HepG2 (cell line): ENCODE measurements around the gene DMPK. TPM values are rescaled to one million over a fixed set of nuclear protein-coding genes. Genes with fewer than 3 reads are reported as not detected.
A peak's percentile ranks its signal among the peaks of the same experiment; 100 is the strongest.

Experiments
- ARNT ChIP-seq: fragments of 450-650 bp; IDR thresholded peaks from 2 replicates; pipeline ENCODE4 v1.6.1; 2017
- DPF2 ChIP-seq: sonication (generic); formaldehyde crosslinking; IDR thresholded peaks from 2 replicates; pipeline ENCODE4 v1.4.0; 2020; ENCODE audit warnings: mild to moderate bottlenecking, low read depth, missing genetic modification reagents, borderline replicate concordance
- HES4 ChIP-seq: sonication (generic); formaldehyde crosslinking; IDR thresholded peaks from 2 replicates; pipeline ENCODE4 v1.9.0; 2021; ENCODE audit warnings: mild to moderate bottlenecking, missing genetic modification reagents, borderline replicate concordance
- HMG20A ChIP-seq: IDR thresholded peaks from 2 replicates; pipeline ENCODE4 v1.6.1; 2016; ENCODE audit warnings: borderline replicate concordance
- KDM1A ChIP-seq: IDR thresholded peaks from 2 replicates; pipeline ENCODE4 v1.6.1; 2016; ENCODE audit warnings: missing compliant biosample characterization
- RBM22 ChIP-seq: fragments of 200-400 bp; formaldehyde crosslinking; optimal IDR thresholded peaks from 2 replicates; pipeline ENCODE3; 2017; ENCODE audit warnings: mild to moderate bottlenecking, low read length, moderate library complexity
- RFX5 ChIP-seq: IDR thresholded peaks from 2 replicates; pipeline ENCODE4 v1.6.1; 2011; ENCODE audit warnings: low read depth, low read length, improper control_type of control experiment
- SATB2 ChIP-seq: sonication (generic); formaldehyde crosslinking; IDR thresholded peaks from 2 replicates; pipeline ENCODE4 v1.5.0; 2020; ENCODE audit warnings: missing genetic modification reagents
- SRF ChIP-seq: IDR thresholded peaks from 2 replicates; pipeline ENCODE4 v1.6.1; 2011; ENCODE audit warnings: mild to moderate bottlenecking, low read depth, low read length, moderate library complexity
- ZHX1 ChIP-seq: sonication (generic); formaldehyde crosslinking; IDR thresholded peaks from 2 replicates; pipeline ENCODE4 v1.8.1; 2022; ENCODE audit warnings: low read depth, mild to moderate bottlenecking, missing genetic modification reagents
- ZNF136 ChIP-seq: sonication (generic); formaldehyde crosslinking; IDR thresholded peaks from 2 replicates; pipeline ENCODE4 v1.8.1; 2022; ENCODE audit warnings: low read depth, mild to moderate bottlenecking, moderate library complexity, missing genetic modification reagents
- ZNF460 ChIP-seq: sonication (generic); formaldehyde crosslinking; IDR thresholded peaks from 2 replicates; pipeline ENCODE4 v1.5.1; 2020; ENCODE audit warnings: missing genetic modification reagents, mild to moderate bottlenecking, borderline replicate concordance
- ZNF562 ChIP-seq: sonication (generic); formaldehyde crosslinking; IDR thresholded peaks from 2 replicates; pipeline ENCODE4 v1.8.0; 2022; ENCODE audit warnings: missing genetic modification reagents, borderline replicate concordance
- polyA plus RNA-seq, 8 experiments: library from polyadenylated mRNA; depleted of rRNA in 3 of 8; stranded (reverse) in 7 of 8; unstranded in 1 of 8; fragments of >200 nt; fragmentation: Illumina TruSeq in 4 of 8; extraction: Trizol in 4 of 8; gene quantifications; 2 replicates each; pipeline versions ENCODE4 v1.2.1 to v1.2.3, GENCODE V29; 2011 to 2016; ENCODE audit warnings: low read depth in 4 of 8, missing spikeins in 1 of 8, mixed read lengths in 1 of 8; ENCODE audit not compliant: insufficient read depth in 1 of 8
- total RNA-seq, 5 experiments: library from RNA; depleted of rRNA; stranded (reverse); fragments of >200 nt; fragmentation: Illumina TruSeq; extraction: Trizol; gene quantifications; 2 replicates each; pipeline ENCODE4 v1.2.3, GENCODE V29; 2016; ENCODE audit warnings: low read depth in 1 of 5
- TF ChIP-seq, protein P1 (sequence below): sonication (generic); formaldehyde crosslinking; IDR thresholded peaks from 2 replicates; pipeline ENCODE4 v1.4.0; 2020; ENCODE audit warnings: missing genetic modification reagents, mild to moderate bottlenecking, borderline replicate concordance
- TF ChIP-seq, protein P2 (sequence below): sonication (generic); formaldehyde crosslinking; IDR thresholded peaks from 2 replicates; pipeline ENCODE4 v1.9.0; 2021; ENCODE audit warnings: missing genetic modification reagents, borderline replicate concordance
- TF ChIP-seq, protein P3 (sequence below): sonication (generic); formaldehyde crosslinking; IDR thresholded peaks from 2 replicates; pipeline ENCODE4 v1.8.1; 2023; ENCODE audit warnings: missing genetic modification reagents, inconsistent platforms, borderline replicate concordance
- TF ChIP-seq, protein P4 (sequence below): IDR thresholded peaks from 2 replicates; pipeline ENCODE4 v1.6.1; 2016; ENCODE audit warnings: missing compliant biosample characterization, missing genetic modification reagents, borderline replicate concordance

DMPK gene
- total and polyA plus RNA-seq, 2 of the 13 experiments (the other 11 are each of a cell fraction or from before 2014, with no cell fraction given) = 5.3 to 8.8 TPM

DNA sequence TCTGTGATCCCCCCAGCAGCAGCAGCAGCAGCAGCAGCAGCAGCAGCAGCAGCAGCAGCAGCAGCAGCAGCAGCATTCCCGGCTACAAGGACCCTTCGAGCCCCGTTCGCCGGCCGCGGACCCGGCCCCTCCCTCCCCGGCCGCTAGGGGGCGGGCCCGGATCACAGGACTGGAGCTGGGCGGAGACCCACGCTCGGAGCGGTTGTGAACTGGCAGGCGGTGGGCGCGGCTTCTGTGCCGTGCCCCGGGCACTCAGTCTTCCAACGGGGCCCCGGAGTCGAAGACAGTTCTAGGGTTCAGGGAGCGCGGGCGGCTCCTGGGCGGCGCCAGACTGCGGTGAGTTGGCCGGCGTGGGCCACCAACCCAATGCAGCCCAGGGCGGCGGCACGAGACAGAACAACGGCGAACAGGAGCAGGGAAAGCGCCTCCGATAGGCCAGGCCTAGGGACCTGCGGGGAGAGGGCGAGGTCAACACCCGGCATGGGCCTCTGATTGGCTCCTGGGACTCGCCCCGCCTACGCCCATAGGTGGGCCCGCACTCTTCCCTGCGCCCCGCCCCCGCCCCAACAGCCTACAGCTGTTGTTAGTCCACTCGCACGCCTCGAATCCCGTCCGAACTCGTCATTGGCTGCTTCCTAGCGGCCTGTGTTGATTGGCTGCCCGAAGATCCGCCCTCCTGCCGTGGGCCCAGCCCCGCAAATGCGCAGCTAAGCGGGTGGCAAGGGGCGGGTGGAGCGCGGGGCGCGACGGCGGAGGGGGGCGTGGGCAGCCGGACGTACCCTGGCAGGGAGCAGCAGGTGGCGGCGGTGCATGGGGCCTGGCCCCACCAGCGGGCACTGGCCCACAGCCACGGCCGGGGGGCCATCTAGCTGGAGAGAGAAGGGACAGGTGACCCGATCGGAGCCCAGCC lies 11.8 kb downstream of the DMPK start (continued):
- 0 out of 2 replicates have a peak, but pooled peaks have one; percentile 49 for TF ChIP-seq ZHX1
- TF ChIP-seq, protein P1, sequence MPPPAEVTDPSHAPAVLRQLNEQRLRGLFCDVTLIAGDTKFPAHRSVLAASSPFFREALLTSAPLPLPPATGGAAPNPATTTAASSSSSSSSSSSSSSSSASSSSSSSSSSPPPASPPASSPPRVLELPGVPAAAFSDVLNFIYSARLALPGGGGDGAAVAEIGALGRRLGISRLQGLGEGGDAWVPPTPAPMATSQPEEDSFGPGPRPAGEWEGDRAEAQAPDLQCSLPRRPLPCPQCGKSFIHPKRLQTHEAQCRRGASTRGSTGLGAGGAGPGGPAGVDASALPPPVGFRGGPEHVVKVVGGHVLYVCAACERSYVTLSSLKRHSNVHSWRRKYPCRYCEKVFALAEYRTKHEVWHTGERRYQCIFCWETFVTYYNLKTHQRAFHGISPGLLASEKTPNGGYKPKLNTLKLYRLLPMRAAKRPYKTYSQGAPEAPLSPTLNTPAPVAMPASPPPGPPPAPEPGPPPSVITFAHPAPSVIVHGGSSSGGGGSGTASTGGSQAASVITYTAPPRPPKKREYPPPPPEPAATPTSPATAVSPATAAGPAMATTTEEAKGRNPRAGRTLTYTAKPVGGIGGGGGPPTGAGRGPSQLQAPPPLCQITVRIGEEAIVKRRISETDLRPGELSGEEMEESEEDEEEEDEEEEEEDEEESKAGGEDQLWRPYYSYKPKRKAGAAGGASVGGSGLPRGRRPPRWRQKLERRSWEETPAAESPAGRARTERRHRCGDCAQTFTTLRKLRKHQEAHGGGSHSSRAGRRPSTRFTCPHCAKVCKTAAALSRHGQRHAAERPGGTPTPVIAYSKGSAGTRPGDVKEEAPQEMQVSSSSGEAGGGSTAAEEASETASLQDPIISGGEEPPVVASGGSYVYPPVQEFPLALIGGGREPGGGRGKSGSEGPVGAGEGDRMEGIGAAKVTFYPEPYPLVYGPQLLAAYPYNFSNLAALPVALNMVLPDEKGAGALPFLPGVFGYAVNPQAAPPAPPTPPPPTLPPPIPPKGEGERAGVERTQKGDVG = peak; percentile 93; the same call in 1 of the 2 replicates
- TF ChIP-seq KDM1A (CRISPR knock-in tag) = no peak
- no peak for TF ChIP-seq SATB2 (CRISPR knock-in tag)
- TF ChIP-seq SRF = no peak
- peak; percentile 81 for TF ChIP-seq RBM22
- TF ChIP-seq HMG20A (CRISPR knock-in tag) = no peak
- TF ChIP-seq RFX5 = peak; percentile 62
- no peak for TF ChIP-seq ZNF460 (CRISPR knock-in tag)
- TF ChIP-seq HES4 = no peak
- TF ChIP-seq, protein P2, sequence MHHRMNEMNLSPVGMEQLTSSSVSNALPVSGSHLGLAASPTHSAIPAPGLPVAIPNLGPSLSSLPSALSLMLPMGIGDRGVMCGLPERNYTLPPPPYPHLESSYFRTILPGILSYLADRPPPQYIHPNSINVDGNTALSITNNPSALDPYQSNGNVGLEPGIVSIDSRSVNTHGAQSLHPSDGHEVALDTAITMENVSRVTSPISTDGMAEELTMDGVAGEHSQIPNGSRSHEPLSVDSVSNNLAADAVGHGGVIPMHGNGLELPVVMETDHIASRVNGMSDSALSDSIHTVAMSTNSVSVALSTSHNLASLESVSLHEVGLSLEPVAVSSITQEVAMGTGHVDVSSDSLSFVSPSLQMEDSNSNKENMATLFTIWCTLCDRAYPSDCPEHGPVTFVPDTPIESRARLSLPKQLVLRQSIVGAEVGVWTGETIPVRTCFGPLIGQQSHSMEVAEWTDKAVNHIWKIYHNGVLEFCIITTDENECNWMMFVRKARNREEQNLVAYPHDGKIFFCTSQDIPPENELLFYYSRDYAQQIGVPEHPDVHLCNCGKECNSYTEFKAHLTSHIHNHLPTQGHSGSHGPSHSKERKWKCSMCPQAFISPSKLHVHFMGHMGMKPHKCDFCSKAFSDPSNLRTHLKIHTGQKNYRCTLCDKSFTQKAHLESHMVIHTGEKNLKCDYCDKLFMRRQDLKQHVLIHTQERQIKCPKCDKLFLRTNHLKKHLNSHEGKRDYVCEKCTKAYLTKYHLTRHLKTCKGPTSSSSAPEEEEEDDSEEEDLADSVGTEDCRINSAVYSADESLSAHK = no peak
- TF ChIP-seq, protein P3, sequence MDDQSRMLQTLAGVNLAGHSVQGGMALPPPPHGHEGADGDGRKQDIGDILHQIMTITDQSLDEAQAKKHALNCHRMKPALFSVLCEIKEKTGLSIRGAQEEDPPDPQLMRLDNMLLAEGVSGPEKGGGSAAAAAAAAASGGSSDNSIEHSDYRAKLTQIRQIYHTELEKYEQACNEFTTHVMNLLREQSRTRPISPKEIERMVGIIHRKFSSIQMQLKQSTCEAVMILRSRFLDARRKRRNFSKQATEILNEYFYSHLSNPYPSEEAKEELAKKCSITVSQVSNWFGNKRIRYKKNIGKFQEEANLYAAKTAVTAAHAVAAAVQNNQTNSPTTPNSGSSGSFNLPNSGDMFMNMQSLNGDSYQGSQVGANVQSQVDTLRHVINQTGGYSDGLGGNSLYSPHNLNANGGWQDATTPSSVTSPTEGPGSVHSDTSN (CRISPR knock-in tag) = 0 out of 2 replicates have a peak, but pooled peaks have one; percentile 21
- no peak for TF ChIP-seq DPF2 (CRISPR knock-in tag)
- TF ChIP-seq, protein P4, sequence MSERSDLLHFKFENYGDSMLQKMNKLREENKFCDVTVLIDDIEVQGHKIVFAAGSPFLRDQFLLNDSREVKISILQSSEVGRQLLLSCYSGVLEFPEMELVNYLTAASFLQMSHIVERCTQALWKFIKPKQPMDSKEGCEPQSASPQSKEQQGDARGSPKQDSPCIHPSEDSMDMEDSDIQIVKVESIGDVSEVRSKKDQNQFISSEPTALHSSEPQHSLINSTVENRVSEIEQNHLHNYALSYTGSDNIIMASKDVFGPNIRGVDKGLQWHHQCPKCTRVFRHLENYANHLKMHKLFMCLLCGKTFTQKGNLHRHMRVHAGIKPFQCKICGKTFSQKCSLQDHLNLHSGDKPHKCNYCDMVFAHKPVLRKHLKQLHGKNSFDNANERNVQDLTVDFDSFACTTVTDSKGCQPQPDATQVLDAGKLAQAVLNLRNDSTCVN (CRISPR knock-in tag) = peak; percentile 68
- TF ChIP-seq ZNF562 (CRISPR knock-in tag) = no peak
- TF ChIP-seq ARNT = no peak
- no peak; the same call in 1 of the 2 replicates for TF ChIP-seq ZNF136 (CRISPR knock-in tag)
